Neural crest cell (in vitro differentiated cells): ENCODE measurements around the gene GMIP. TPM values are rescaled to one million over a fixed set of nuclear protein-coding genes. Genes with fewer than 3 reads are reported as not detected.
"Not testable (repeated sequence)": the region's sequence is repeated elsewhere in the genome, so short reads cannot be mapped to it uniquely, and the experiment has no call there.

ENCODE experiments used
- DNase-seq: peaks from one replicate; pipeline ENCODE4 v3.0.0; 2021; ENCODE audit warnings: low read depth, mixed read lengths, low spot score
- H3K27ac Mint-ChIP-seq: one replicate; pipeline ENCODE4 v1.8.0; 2021; ENCODE audit warnings: mild to moderate bottlenecking, mixed read lengths; ENCODE audit not compliant: unreplicated experiment
- H3K27me3 Mint-ChIP-seq: 2 replicates; pipeline ENCODE4 v1.8.0; 2021; ENCODE audit warnings: low read depth, mild to moderate bottlenecking, mixed read lengths
- H3K36me3 Mint-ChIP-seq: 2 replicates; pipeline ENCODE4 v1.8.0; 2021; ENCODE audit warnings: low read depth, mild to moderate bottlenecking, mixed read lengths
- H3K4me1 Mint-ChIP-seq: 2 replicates; pipeline ENCODE4 v1.8.0; 2021; ENCODE audit warnings: mixed read lengths
- H3K4me3 Mint-ChIP-seq: one replicate; pipeline ENCODE4 v1.8.0; 2021; ENCODE audit warnings: mild to moderate bottlenecking, mixed read lengths
- H3K9me3 Mint-ChIP-seq: 2 replicates; pipeline ENCODE4 v1.8.0; 2021; ENCODE audit warnings: mixed read lengths
- total RNA-seq: library from RNA; stranded (reverse); gene quantifications from 2 replicates; pipeline ENCODE4 v1.2.1, GENCODE V29; 2021
- TF ChIP-seq, protein P1 (sequence below): fragments of 200-600 bp; sonication (generic); conservative IDR thresholded peaks from 2 replicates; pipeline ENCODE4 v1.5.0; 2021; ENCODE audit warnings: antibody characterized with exemption, mild to moderate bottlenecking

Gene GMIP
- total RNA-seq, 1 donor from 2014 or later = 25.1 TPM

DNA sequence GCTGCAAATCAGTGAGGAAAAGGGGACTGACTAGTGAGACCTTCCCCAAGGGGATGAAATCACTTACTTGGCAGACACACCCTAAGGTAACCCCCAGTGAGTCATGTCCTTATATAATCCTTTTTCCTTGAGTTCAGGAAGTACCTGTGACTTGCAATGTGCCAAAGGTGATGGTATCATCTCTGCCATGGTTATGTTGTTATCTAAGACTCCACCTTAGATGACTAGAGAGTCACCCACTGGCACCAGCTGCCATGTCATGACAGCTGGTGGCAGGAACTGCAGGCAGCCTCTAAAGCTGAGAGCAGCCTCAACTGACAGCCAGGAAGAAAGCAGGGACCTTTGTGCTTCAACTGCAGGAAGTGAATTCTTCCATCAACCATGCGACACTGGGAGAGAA, 37.4 kb downstream of the GMIP start:
- TF ChIP-seq, protein P1, sequence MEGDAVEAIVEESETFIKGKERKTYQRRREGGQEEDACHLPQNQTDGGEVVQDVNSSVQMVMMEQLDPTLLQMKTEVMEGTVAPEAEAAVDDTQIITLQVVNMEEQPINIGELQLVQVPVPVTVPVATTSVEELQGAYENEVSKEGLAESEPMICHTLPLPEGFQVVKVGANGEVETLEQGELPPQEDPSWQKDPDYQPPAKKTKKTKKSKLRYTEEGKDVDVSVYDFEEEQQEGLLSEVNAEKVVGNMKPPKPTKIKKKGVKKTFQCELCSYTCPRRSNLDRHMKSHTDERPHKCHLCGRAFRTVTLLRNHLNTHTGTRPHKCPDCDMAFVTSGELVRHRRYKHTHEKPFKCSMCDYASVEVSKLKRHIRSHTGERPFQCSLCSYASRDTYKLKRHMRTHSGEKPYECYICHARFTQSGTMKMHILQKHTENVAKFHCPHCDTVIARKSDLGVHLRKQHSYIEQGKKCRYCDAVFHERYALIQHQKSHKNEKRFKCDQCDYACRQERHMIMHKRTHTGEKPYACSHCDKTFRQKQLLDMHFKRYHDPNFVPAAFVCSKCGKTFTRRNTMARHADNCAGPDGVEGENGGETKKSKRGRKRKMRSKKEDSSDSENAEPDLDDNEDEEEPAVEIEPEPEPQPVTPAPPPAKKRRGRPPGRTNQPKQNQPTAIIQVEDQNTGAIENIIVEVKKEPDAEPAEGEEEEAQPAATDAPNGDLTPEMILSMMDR = no peak
- Mint-ChIP-seq H3K4me1 (peaks cover 6% of the 10 kb centered on the region), H3K36me3 (no peaks in the 10 kb centered on the region), H3K4me3 (no peak overlapping the region), H3K27me3 (no peaks in the 10 kb centered on the region), H3K27ac (no peak overlapping the region), H3K9me3 (no peaks in the 10 kb centered on the region)
- no peak for DNase-seq

DNA sequence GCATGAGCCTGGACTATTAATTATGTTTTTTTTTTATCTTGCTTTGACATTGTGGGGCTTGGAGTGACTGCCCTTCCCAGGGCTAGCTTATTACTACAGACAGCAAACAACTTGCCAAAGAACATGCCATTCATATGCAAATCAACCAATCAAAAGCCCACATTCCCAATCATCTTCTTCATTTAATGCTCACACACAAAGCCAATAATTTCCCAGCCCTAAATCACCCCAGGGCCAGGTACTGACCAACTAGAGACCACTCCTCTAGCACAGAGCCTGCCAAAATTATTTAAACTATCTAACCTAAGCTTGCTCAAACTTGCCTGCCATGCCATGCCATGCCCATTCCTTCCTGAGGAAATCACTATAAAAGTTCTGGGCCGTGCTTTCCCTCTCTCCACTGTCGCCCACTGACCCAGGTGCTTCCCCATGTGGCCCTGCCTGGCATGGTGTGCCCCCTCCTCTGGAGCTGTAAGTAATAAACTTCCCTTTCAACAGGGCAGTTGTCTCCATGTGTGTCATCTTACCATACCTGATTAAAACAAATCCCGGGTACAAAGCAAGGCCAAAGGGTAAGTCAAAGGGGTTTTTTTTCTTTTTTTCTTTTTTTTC, 40.6 kb downstream of the GMIP start:
- Mint-ChIP-seq H3K9me3 (no peaks in the 10 kb centered on the region), H3K4me3 (no peak overlapping the region), H3K27ac (no peak overlapping the region), H3K4me1 (peaks cover 6% of the 10 kb centered on the region), H3K27me3 (no peaks in the 10 kb centered on the region), H3K36me3 (no peaks in the 10 kb centered on the region)
- DNase-seq = no peak
- TF ChIP-seq, protein P1 = no peak

DNA sequence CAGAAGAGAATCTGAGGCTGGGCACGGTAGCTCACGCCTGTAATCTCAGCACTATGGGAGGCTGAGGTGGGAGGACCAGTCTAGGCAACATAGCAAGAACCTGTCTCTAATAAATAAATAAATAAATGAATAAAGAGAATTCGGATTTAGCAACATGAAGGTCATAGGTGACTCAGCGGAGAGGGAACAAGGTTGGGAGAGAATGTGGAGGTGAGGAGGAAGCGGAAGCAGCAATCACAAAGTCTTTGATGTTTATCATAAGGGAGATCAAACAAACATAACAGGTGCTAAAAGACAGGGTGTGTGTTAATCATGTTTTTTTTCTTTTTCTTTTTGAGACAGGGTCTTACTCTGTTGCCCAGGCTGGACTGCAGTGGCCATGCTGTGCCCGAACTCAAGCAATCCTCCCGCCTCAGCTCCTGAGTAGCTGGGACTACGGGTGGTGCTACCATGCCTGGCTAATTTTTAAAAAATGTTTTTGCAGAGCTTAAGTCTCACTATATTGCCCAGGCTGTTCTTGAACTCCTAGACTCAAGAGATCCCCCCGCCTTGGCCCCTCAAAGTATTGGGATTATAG, 41.2 kb downstream of the GMIP start:
- Mint-ChIP-seq H3K27ac (no peak overlapping the region), H3K36me3 (no peaks in the 10 kb centered on the region), H3K27me3 (no peaks in the 10 kb centered on the region), H3K4me1 (peaks cover 6% of the 10 kb centered on the region), H3K4me3 (no peak overlapping the region), H3K9me3 (no peaks in the 10 kb centered on the region)
- no peak for DNase-seq
- TF ChIP-seq, protein P1 = no peak

- Mint-ChIP-seq H3K4me1 (peaks cover 6% of the 10 kb centered on the region), H3K27me3 (no peaks in the 10 kb centered on the region), H3K27ac (no peak overlapping the region), H3K36me3 (no peaks in the 10 kb centered on the region), H3K4me3 (no peak overlapping the region), H3K9me3 (no peaks in the 10 kb centered on the region)
- TF ChIP-seq, protein P1 = no peak
- no peak for DNase-seq
Measured at GRCh38 chr19:19600793-19601330, 42.6 kb downstream of the GMIP start.

DNA sequence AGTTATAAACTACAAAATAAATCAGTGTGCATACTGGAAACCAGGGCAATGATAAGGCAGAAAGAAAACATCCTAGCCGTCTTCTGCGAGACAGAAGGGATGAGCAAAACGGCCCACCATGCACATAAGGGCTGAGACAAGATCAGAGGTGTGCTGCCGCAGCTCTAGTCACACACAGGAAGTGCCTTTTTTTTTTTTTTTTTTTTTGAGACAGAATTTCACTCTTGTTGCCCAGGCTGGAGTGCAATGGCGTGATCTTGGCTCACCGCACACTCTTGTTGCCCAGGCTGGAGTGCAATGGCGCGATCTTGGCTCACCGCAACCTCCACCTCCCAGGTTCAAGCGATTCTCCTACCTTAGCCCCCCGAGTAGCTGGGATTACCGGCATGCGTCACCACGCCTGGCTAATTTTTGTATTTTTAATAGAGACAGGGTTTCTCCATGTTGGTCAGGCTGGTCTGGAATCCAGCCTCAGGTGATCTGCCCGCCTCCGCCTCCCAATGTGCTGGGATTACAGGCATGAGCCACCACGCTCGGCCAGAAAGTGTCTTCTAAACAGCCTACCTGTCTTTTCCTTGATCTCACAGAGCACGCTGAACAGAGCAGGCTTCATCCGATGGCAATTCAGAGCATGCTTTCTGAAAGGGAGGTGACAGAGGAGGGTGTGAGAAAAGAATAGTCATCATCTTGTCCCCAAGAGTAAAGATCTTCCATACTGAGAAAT, 44.6 kb downstream of the GMIP start:
- not testable (repeated sequence) for H3K36me3 Mint-ChIP-seq, H3K27ac Mint-ChIP-seq, H3K27me3 Mint-ChIP-seq, H3K9me3 Mint-ChIP-seq, DNase-seq, H3K4me1 Mint-ChIP-seq, H3K4me3 Mint-ChIP-seq
